GM21619 (cell line): ENCODE data around the gene SLC19A2.
"Not testable (repeated sequence)": the region's sequence is repeated elsewhere in the genome, so short reads cannot be mapped to it uniquely, and the experiment has no call there.

Experiments used
- ATAC-seq: cut with Tn5 transposase; IDR thresholded peaks from one replicate; pipeline ENCODE4 v1.9.1; 2021; ENCODE audit not compliant: unreplicated experiment

Gene SLC19A2

GRCh38 chr1:169509354-169509753 is 23.6 kb upstream of the SLC19A2 start:
- ATAC-seq, result no peak

- no peak for ATAC-seq
These were observed 22.9 kb upstream of the SLC19A2 start for GRCh38 chr1:169508432-169509338.

DNA sequence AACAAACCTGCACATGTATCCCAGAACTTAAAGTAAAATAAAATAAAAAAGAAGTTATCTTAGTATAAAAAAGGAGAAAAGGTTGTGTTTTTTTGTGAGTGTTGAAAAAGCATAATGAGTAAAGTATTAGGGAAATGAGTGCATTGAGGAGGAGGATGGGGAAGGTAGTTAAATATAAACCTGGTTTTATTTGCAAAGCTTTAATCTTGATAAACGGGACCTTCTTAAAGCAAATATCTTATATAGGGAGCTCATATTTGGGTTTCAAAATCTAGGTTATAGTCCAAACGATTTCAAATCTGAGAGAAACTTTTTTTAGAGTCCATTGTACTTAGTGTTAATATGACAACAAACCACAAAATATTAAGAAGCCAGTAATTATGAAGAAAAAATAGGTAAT is 21.7 kb upstream of the SLC19A2 start:
- ATAC-seq, result no peak

- not testable (repeated sequence) for ATAC-seq
These were observed 17.9 kb upstream of the SLC19A2 start for GRCh38 chr1:169503601-169504000.

DNA sequence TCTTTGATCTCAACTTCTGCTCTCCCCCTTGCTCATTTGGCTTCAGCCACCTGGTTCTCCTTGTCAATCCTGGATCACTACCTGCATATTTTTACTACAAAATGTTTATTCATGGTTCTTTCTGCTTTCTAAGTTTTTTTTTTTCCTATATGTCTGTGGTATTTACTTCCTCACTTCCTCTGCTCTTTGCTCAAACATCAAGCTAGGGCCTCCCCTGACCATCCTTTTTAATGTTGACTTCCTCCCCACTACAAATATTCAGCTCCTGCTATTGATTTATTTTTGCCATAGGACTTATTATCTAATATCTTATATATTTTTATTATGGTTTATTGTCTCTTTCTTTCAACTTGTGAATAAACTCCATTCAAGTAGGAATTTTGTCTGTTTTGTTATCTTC is 14.1 kb upstream of the SLC19A2 start:
- no peak for ATAC-seq

GRCh38 chr1:169497317-169497716 is 11.6 kb upstream of the SLC19A2 start:
- no peak for ATAC-seq

GRCh38 chr1:169495916-169496315 is 10.2 kb upstream of the SLC19A2 start:
- no peak for ATAC-seq

GRCh38 chr1:169495046-169495775 is 9.5 kb upstream of the SLC19A2 start:
- ATAC-seq, result no peak

DNA sequence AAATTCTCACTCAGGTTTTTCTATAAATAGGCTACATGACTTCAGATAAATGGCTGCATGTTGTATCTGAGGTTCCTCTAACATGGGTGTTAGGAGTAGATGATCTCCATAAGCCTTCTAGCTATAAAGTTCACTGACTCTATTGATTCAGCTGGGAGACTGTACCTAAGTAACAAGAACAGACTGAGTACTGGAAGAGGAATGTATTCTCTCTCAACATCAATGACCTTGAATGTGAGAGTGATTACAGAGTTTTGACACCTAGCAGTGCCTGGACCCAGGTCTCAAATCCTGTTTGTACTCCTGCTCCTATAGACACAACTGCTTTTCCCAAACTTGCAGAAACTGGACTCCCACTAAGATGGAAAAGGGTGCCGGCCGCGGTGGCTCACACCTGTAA is 8.6 kb upstream of the SLC19A2 start:
- ATAC-seq, result no peak

DNA sequence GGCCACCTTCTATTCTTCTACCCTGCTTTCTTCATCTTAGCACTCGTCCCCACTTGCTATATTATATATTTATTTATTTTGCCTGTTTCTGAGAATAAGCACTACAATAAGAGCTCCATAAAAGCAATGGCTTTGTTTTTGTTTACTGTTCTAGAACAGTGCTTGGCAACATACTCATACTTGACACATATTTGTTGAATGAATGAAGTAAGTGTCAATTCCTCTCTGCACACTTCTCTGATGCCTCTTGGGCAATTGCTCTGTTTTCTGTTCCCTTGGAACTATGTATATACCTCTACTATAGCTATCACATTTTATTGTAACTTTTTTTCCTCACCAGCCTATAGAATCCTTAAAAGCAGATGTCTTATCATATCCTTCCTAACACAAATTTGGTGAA is 7.5 kb upstream of the SLC19A2 start:
- no peak for ATAC-seq

GRCh38 chr1:169491845-169492281 is 6.1 kb upstream of the SLC19A2 start:
- peak; percentile 67 for ATAC-seq

- no peak for ATAC-seq
These were observed 2.4 kb upstream of the SLC19A2 start for GRCh38 chr1:169488157-169488556.

DNA sequence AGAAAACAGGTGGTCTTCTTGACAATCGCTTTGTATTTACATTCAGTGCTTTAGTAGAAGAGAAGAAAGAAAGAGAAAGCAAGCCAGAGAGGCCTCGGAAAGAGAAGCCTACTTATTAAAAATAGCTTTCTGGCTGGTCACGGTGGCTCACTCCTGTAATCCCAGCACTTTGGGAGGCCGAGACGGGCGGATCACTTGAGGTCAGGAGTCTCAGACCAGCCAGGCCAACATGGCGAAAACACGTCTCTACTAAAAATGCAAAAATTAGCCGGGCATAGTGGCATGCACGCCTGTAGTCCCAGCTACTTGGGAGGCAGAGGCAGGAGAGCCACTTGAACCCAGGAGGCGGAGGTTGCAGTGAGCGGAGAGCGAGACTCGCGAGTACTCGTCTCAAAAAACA is 1.8 kb upstream of the SLC19A2 start:
- ATAC-seq, result no peak

DNA sequence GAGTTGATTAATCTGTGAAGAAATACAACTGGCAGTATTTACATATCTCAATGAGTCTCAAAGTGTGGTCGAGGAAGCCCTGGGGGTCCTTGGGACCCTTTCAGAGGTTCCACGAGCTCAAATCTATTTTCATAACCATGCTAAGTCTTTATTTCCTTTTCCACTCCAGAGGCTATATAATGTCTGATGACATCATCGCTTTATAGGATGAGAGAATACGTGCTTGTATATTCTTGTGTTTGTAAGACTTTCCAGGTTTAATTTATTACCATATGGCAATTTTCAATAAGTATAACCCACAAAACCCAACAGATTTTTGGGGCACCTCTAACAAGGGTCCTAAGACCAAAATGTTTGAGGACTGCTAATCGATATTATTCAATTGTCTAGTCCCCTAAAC is 1.4 kb upstream of the SLC19A2 start:
- ATAC-seq, result no peak

DNA sequence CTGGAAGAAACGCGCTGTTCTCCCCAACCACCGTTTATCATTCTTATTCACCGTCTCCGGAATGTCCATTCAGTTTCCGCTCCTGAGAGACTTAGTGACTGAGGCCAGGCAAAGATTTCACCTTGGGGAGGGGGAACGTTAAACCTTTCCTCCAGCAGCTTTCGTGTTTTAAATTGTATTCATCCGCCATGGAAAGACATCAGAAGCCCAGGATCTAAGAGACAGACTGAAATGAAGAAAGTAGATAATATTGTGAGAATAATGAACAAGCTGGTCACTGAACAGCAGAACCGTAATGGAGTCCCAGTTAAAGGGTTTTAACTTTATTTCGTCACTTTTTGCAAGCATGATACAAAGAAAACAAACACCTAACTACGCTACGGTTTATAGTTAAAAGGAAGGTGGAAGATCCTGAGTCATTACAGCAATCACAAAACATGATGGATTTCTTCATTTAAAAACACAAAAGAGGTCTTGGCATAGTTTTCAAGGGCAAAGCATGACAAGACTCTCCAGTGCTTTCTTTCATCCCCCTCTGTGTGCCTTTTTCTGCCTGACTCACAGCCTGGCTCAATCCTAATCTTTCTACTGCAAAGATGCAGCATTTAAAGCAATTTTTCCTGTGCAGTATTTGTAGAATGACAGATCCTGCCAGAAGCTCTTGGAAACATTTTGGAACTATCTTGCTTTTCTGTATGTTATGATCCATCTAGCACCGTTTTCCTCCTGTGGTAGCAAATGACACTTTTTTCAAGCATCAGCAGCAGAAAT is 722 bp upstream of the SLC19A2 start:
- ATAC-seq, result no peak

GRCh38 chr1:169484683-169485430 is 887 bp downstream of the SLC19A2 start:
- peak; percentile 18 for ATAC-seq

- no peak for ATAC-seq
These were observed 1.6 kb downstream of the SLC19A2 start for GRCh38 chr1:169484101-169484500.

- no peak for ATAC-seq
These were observed 2.2 kb downstream of the SLC19A2 start for GRCh38 chr1:169483500-169483966.

- ATAC-seq, result no peak
These were observed 6.2 kb downstream of the SLC19A2 start for GRCh38 chr1:169479363-169480066.

DNA sequence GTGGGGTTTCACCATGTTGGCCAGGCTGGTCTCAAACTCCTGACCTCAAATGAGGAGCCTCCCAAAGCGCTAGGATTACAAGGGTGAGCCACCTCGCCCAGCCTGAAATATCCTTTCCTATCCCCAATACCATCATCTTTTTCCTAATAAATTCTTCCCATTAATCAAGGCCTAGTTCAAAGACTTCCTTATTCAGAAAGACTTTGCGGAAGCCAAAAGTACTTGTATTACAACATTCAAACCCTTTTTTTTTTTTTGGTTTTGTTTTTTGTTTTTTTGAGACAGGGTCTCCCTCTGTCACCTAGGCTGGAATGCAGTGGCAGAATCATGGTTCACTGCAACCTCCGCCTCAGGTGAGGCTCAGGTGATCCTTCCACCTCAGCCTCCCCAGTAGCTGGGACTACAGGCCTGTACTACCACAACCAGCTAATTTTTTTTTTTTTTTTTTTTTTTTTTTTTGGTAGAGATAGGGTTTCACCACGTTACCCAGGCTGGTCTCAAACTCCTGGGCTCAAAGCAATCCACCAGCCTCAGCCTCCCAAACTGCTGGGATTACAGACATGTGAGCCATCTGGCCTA is 7.6 kb downstream of the SLC19A2 start:
- no peak for ATAC-seq
